ENCODE data around the gene PGLYRP2.

PGLYRP2 gene

GRCh38 chr19:15442142-15442920 lies 37.0 kb downstream of the PGLYRP2 start:
- FAIRE-seq (no peak), DNase-seq (ENCODE audit: insufficient read length, low spot score) (no peak)

- DNase-seq (ENCODE audit: insufficient read length, low spot score) (no peak), FAIRE-seq (no peak)
These were observed 38.0 kb downstream of the PGLYRP2 start for GRCh38 chr19:15441317-15441716.

- no peak for FAIRE-seq
- DNase-seq (ENCODE audit: insufficient read length, low spot score) = no peak
These were observed 39.3 kb downstream of the PGLYRP2 start for GRCh38 chr19:15439821-15440641.

- DNase-seq (ENCODE audit: insufficient read length, low spot score) = no peak
These were observed 40.1 kb downstream of the PGLYRP2 start for GRCh38 chr19:15439078-15439799.

GRCh38 chr19:15438577-15438976 lies 40.7 kb downstream of the PGLYRP2 start:
- FAIRE-seq (no peak), DNase-seq (ENCODE audit: insufficient read length, low spot score) (no peak)

More at GRCh38 chr19:15439078-15439799, 40.1 kb downstream of the PGLYRP2 start:
- no peak for FAIRE-seq

- FAIRE-seq (no peak), DNase-seq (ENCODE audit: insufficient read length, low spot score) (no peak)
These were observed 41.2 kb downstream of the PGLYRP2 start for GRCh38 chr19:15438124-15438496.

- DNase-seq (ENCODE audit: insufficient read length, low spot score) (no peak), FAIRE-seq (no peak)
These were observed 41.8 kb downstream of the PGLYRP2 start for GRCh38 chr19:15437355-15438123.

GRCh38 chr19:15436826-15437110 lies 42.5 kb downstream of the PGLYRP2 start:
- no peak for FAIRE-seq
- DNase-seq (ENCODE audit: insufficient read length, low spot score) = no peak

GRCh38 chr19:15436012-15436825 lies 43.1 kb downstream of the PGLYRP2 start:
- FAIRE-seq (no peak), DNase-seq (ENCODE audit: insufficient read length, low spot score) (no peak)

- FAIRE-seq (peak; percentile 26), DNase-seq (ENCODE audit: insufficient read length, low spot score) (no peak)
These were observed 45.7 kb downstream of the PGLYRP2 start for GRCh38 chr19:15433519-15434069.

GRCh38 chr19:15432629-15433518 lies 46.4 kb downstream of the PGLYRP2 start:
- FAIRE-seq = peak; percentile 96
- peak; percentile 92 for DNase-seq (ENCODE audit: insufficient read length, low spot score)

GRCh38 chr19:15432018-15432494 lies 47.2 kb downstream of the PGLYRP2 start:
- DNase-seq (ENCODE audit: insufficient read length, low spot score) = no peak
- no peak for FAIRE-seq

GRCh38 chr19:15431396-15432017 lies 47.8 kb downstream of the PGLYRP2 start:
- FAIRE-seq = peak; percentile 31
- DNase-seq (ENCODE audit: insufficient read length, low spot score) = no peak

- DNase-seq (ENCODE audit: insufficient read length, low spot score) (no peak), FAIRE-seq (no peak)
These were observed 48.7 kb downstream of the PGLYRP2 start for GRCh38 chr19:15430526-15431120.

GRCh38 chr19:15429825-15430467 lies 49.4 kb downstream of the PGLYRP2 start:
- FAIRE-seq = no peak

GRCh38 chr19:15428956-15429824 lies 50.1 kb downstream of the PGLYRP2 start:
- no peak for FAIRE-seq

More at GRCh38 chr19:15429825-15430467, 49.4 kb downstream of the PGLYRP2 start:
- no peak for DNase-seq (ENCODE audit: insufficient read length, low spot score)

More at GRCh38 chr19:15428956-15429824, 50.1 kb downstream of the PGLYRP2 start:
- DNase-seq (ENCODE audit: insufficient read length, low spot score) = no peak
